CD14-positive monocyte (primary cell): Measurements from ENCODE around the gene LACRT. TPM values are rescaled to one million over a fixed set of nuclear protein-coding genes. Genes with fewer than 3 reads are reported as not detected.
A peak's percentile ranks its signal among the peaks of the same experiment; 100 is the strongest.

Experiments
- DNase-seq, 3 donors: peaks; one replicate each; pipeline ENCODE4 v3.0.0-alpha.2; 2011 to 2022
- H2AFZ ChIP-seq: 2 replicates; pipeline ENCODE4 v1.6.0; 2012; ENCODE audit warnings: mild to moderate bottlenecking, low read depth, low read length, inconsistent platforms; ENCODE audit not compliant: insufficient read depth, poor library complexity, severe bottlenecking
- H3K27ac ChIP-seq, 2 donors: 1 replicate in 1 of 2; 2 replicates in 1 of 2; pipeline ENCODE4 v1.5.1; 2012 to 2013; ENCODE audit warnings: low read length in 2 of 2, control low read depth in 1 of 2, inconsistent platforms in 1 of 2, low read depth in 1 of 2, mild to moderate bottlenecking in 1 of 2
- H3K27me3 ChIP-seq, 2 donors: one replicate each; pipeline versions ENCODE4 v1.6.0 to v1.6.1; 2011 to 2013; ENCODE audit warnings: low read length in 2 of 2; ENCODE audit not compliant: control insufficient read depth in 2 of 2, insufficient read depth in 2 of 2
- H3K36me3 ChIP-seq, 2 donors: replicated peaks in 1 of 2; 1 replicate in 1 of 2; 2 replicates in 1 of 2; pipeline versions ENCODE4 v1.5.1 to v1.6.1; 2012 to 2013; ENCODE audit warnings: low read length in 2 of 2, control low read depth in 1 of 2, inconsistent platforms in 1 of 2, mild to moderate bottlenecking in 1 of 2; ENCODE audit not compliant: insufficient read depth in 2 of 2, control insufficient read depth in 1 of 2
- H3K4me1 ChIP-seq, 2 donors: 1 replicate in 1 of 2; 2 replicates in 1 of 2; pipeline versions ENCODE4 v1.5.1 to v1.6.1; 2012 to 2013; ENCODE audit warnings: low read length in 2 of 2, control low read depth in 1 of 2, inconsistent platforms in 1 of 2, mild to moderate bottlenecking in 1 of 2, moderate library complexity in 1 of 2; ENCODE audit not compliant: insufficient read depth in 2 of 2, control insufficient read depth in 1 of 2
- H3K4me2 ChIP-seq: replicated peaks from 2 replicates; pipeline ENCODE3; 2012; ENCODE audit warnings: low read length, moderate library complexity, mild to moderate bottlenecking; ENCODE audit not compliant: poor library complexity, severe bottlenecking; ENCODE audit errors: extremely low read depth
- H3K4me3 ChIP-seq, 3 experiments: fragments of 200-600 bp in 1 of 3; sonication (generic) in 1 of 3; replicated peaks in 1 of 3; 1 replicate in 2 of 3; 2 replicates in 1 of 3; pipeline ENCODE4 v1.5.1; 2011 to 2013; ENCODE audit warnings: low read length in 3 of 3, mild to moderate bottlenecking in 3 of 3, control low read depth in 2 of 3, low read depth in 2 of 3, inconsistent platforms in 1 of 3, moderate library complexity in 1 of 3
- H3K79me2 ChIP-seq: 2 replicates; pipeline ENCODE4 v1.6.0; 2012; ENCODE audit warnings: mild to moderate bottlenecking, control low read depth, inconsistent platforms, low read length, moderate library complexity; ENCODE audit not compliant: insufficient read depth
- H3K9ac ChIP-seq: 2 replicates; pipeline ENCODE4 v1.6.0; 2017; ENCODE audit warnings: low read length, mild to moderate bottlenecking; ENCODE audit not compliant: insufficient read depth, poor library complexity, severe bottlenecking
- H3K9me3 ChIP-seq, 2 donors: replicated peaks in 1 of 2; 1 replicate in 1 of 2; 2 replicates in 1 of 2; pipeline versions ENCODE4 v1.5.1 to v1.6.1; 2012 to 2013; ENCODE audit warnings: low read length in 2 of 2, control low read depth in 1 of 2; ENCODE audit not compliant: control insufficient read depth in 1 of 2, insufficient read depth in 1 of 2
- H4K20me1 ChIP-seq: 2 replicates; pipeline ENCODE4 v1.6.0; 2012; ENCODE audit warnings: mild to moderate bottlenecking, low read length, control low read depth, moderate library complexity; ENCODE audit not compliant: insufficient read depth
- H3K27ac Mint-ChIP-seq, 7 donors: one replicate each; pipeline ENCODE4 v1.8.0; 2020; ENCODE audit warnings: mild to moderate bottlenecking in 7 of 7, mixed read lengths in 7 of 7, moderate library complexity in 6 of 7, inconsistent platforms in 2 of 7
- H3K27me3 Mint-ChIP-seq, 3 donors: one replicate each; pipeline ENCODE4 v1.8.0; 2021 to 2022; ENCODE audit warnings: low read depth in 3 of 3, mild to moderate bottlenecking in 3 of 3, mixed read lengths in 3 of 3, moderate library complexity in 3 of 3, inconsistent platforms in 1 of 3
- H3K36me3 Mint-ChIP-seq, 2 donors: one replicate each; pipeline ENCODE4 v1.8.0; 2020; ENCODE audit warnings: mixed read lengths in 2 of 2, inconsistent platforms in 1 of 2, mild to moderate bottlenecking in 1 of 2
- H3K4me1 Mint-ChIP-seq: one replicate; pipeline ENCODE4 v1.8.0; 2020; ENCODE audit warnings: mild to moderate bottlenecking, mixed read lengths
- H3K4me3 Mint-ChIP-seq, 2 donors: one replicate each; pipeline ENCODE4 v1.8.0; 2020; ENCODE audit warnings: mild to moderate bottlenecking in 2 of 2, mixed read lengths in 2 of 2, moderate library complexity in 1 of 2
- H3K9me3 Mint-ChIP-seq, 7 donors: one replicate each; pipeline ENCODE4 v1.8.0; 2020 to 2022; ENCODE audit warnings: mixed read lengths in 7 of 7, mild to moderate bottlenecking in 6 of 7, moderate library complexity in 6 of 7, inconsistent platforms in 2 of 7
- CTCF ChIP-seq: fragments of 200-600 bp; IDR thresholded peaks from one replicate; pipeline ENCODE4 v1.8.0; 2022; ENCODE audit warnings: antibody characterized with exemption, mild to moderate bottlenecking
- WGBS: methylation state at CpG from one replicate; pipeline ENCODE4 v1.1.5; 2013; ENCODE audit warnings: missing lambda C conversion rate; ENCODE audit not compliant: insufficient coverage; 5-methylcytosine and 5-hydroxymethylcytosine counted together
- intact Hi-C, 2 donors: fragments of 100-400 bp; cut with micrococcal nuclease; formaldehyde crosslinking; loops; one replicate each; pipeline versions ENCODE4 v1.15.0 to v1.15.1; 2023
- polyA plus RNA-seq, 3 donors: library from polyadenylated mRNA; depleted of rRNA in 1 of 3; unstranded in 2 of 3; stranded (reverse) in 1 of 3; fragments of 300-500 nt in 2 of 3; fragments of >200 nt in 1 of 3; fragmentation: Illumina TruSeq in 2 of 3; gene quantifications; 1 replicate in 2 of 3; 2 replicates in 1 of 3; pipeline ENCODE4 v1.2.3, GENCODE V29; 2012 to 2021

LACRT gene
- polyA plus RNA-seq, 3 donors: not detected

- no peaks in the 10 kb centered on the region for H3K9me3 Mint-ChIP-seq
- Histone ChIP-seq H3K27ac (no peak overlapping the region), H3K4me1 (peaks cover 0 to 4% of the 10 kb centered on the region in 2 donors), H3K79me2 (no peaks in the 10 kb centered on the region), H2AFZ (peak overlapping the region; percentile 19), H3K27me3 (peaks cover 2% of the 10 kb centered on the region in 2 donors), H3K9ac (no peak overlapping the region), H3K4me2 (peak overlapping the region; percentile 43), H3K4me3 (no peak overlapping the region), H3K36me3 (no peaks in the 10 kb centered on the region), H4K20me1 (no peaks in the 10 kb centered on the region), H3K9me3 (no peaks in the 10 kb centered on the region)
- H3K36me3 Mint-ChIP-seq: no peaks in the 10 kb centered on the region
- WGBS: 0% methylated on average over 3 of the region's 6 CpGs
- peak in 2 of 3 donors; percentile 13 to 20 for DNase-seq
- H3K4me1 Mint-ChIP-seq: peaks cover 12% of the 10 kb centered on the region
- H3K27me3 Mint-ChIP-seq: peaks cover 7 to 18% (median 8%) of the 10 kb centered on the region in 3 donors
- H3K4me3 Mint-ChIP-seq: peak overlapping the region in 1 of 2 donors; percentile 70
- H3K27ac Mint-ChIP-seq: no peak overlapping the region
- TF ChIP-seq CTCF: no peak
- intact Hi-C loops: no loop called here
Measured at GRCh38 chr12:54616933-54617680, 17.6 kb downstream of the LACRT start.

- no peaks in the 10 kb centered on the region for H3K36me3 ChIP-seq
- no peaks in the 10 kb centered on the region for H3K9me3 Mint-ChIP-seq
- intact Hi-C loops: no loop called here
- H3K4me2 ChIP-seq: no peak overlapping the region
- H3K4me3 Mint-ChIP-seq: no peak overlapping the region
- TF ChIP-seq CTCF: no peak
- no peak overlapping the region for H2AFZ ChIP-seq
- H3K27me3 ChIP-seq: peaks cover 0 to 4% of the 10 kb centered on the region in 2 donors
- H3K4me1 ChIP-seq: peaks cover 0 to 4% of the 10 kb centered on the region in 2 donors
- peaks cover 11% of the 10 kb centered on the region for H3K4me1 Mint-ChIP-seq
- H3K9me3 ChIP-seq: no peaks in the 10 kb centered on the region
- no peaks in the 10 kb centered on the region for H4K20me1 ChIP-seq
- H3K4me3 ChIP-seq: no peak overlapping the region
- no peak overlapping the region for H3K27ac ChIP-seq
- no peaks in the 10 kb centered on the region for H3K36me3 Mint-ChIP-seq
- peaks cover 6 to 14% (median 9%) of the 10 kb centered on the region in 3 donors for H3K27me3 Mint-ChIP-seq
- H3K27ac Mint-ChIP-seq: no peak overlapping the region
- WGBS: no CpG with 5 or more reads among the region's 1 CpG
- DNase-seq: no peak
- no peaks in the 10 kb centered on the region for H3K79me2 ChIP-seq
- no peak overlapping the region for H3K9ac ChIP-seq
Measured at GRCh38 chr12:54612225-54612750, 22.4 kb downstream of the LACRT start.
